NT2/D1 (cell line): ENCODE data around the gene IYD.

ENCODE experiments used
- SUZ12 ChIP-seq: IDR thresholded peaks from 2 replicates; pipeline ENCODE4 v1.6.1; 2011; ENCODE audit not compliant: insufficient read length, insufficient read depth; ENCODE audit errors: extremely low read depth
- ZNF274 ChIP-seq: IDR thresholded peaks from 2 replicates; pipeline ENCODE4 v1.6.1; 2011; ENCODE audit warnings: mild to moderate bottlenecking, low read depth, low read length

DNA sequence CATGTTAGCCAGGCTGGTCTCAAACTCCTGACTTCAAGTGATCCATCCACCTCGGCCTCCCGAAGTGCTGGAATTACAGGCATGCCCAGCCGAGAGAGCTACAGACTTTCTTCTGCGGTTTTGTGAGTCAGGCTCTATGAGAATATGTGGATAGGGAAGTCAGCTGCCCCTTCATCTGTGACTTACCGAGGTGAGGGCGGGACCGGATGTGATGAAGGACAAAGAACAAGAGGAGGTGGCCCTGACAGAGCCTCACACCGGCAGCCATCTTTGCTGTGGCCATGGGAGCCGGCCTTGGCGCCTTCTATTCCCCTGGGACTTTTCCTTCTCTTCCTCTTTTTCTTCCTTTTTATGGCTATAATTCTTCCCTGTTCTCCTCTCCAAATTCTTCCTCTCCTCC, 67.0 kb downstream of the IYD start:
- TF ChIP-seq SUZ12 (no peak), ZNF274 (no peak)
